ENCODE measurements around the gene STK17A.

DNA sequence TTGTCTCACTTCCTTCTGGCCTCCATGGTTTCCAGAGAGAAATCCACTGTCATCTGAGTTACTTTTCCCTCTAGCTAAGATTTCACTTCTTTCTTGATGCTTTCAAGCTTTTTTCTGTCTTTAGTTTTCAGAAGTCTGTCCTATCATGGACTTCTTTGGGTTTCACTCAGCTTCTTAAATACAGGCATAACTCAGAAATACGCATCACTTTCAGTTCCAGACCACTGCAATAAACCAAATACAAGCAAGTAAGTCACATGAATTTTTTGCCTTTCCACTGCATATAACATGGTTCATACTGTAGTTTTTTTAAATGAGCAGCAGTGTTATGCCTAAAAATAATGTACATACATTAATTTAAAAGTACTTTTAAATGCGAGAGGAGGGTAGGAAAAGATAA lies 48.7 kb downstream of the STK17A start:
- TF ChIP-seq KDM1A (IDR thresholded peaks at IDR 0.05; ENCODE audit: borderline replicate concordance, low read length) (no peak), POLR2A (IDR thresholded peaks at IDR 0.05; ENCODE audit: control extremely low read depth in 1 of 2, low read depth in 2 of 2, low read length in 2 of 2) (no peak), POLR2AphosphoS5 (IDR thresholded peaks at IDR 0.05; ENCODE audit: low read depth, low read length) (no peak), CBX8 (IDR thresholded peaks at IDR 0.05; ENCODE audit: borderline replicate concordance, low read depth, low read length) (no peak), EGR1 (IDR thresholded peaks at IDR 0.05; ENCODE audit: borderline replicate concordance, low read depth, low read length) (no peak), RFX5 (IDR thresholded peaks at IDR 0.05; ENCODE audit: borderline replicate concordance, low read depth, low read length) (no peak), RAD21 (IDR thresholded peaks at IDR 0.05 in 1 of 2, conservative IDR thresholded peaks at IDR 0.05 in 1 of 2; ENCODE audit: low read depth in 2 of 2, low read length in 2 of 2) (no peak), SAP30 (IDR thresholded peaks at IDR 0.05; ENCODE audit: insufficient read depth, insufficient replicate concordance, low read length) (no peak), EP300 (IDR thresholded peaks at IDR 0.05; ENCODE audit: borderline replicate concordance in 1 of 2, low read depth in 2 of 2, low read length in 2 of 2) (no peak)
- TF ChIP-seq, protein P1, sequence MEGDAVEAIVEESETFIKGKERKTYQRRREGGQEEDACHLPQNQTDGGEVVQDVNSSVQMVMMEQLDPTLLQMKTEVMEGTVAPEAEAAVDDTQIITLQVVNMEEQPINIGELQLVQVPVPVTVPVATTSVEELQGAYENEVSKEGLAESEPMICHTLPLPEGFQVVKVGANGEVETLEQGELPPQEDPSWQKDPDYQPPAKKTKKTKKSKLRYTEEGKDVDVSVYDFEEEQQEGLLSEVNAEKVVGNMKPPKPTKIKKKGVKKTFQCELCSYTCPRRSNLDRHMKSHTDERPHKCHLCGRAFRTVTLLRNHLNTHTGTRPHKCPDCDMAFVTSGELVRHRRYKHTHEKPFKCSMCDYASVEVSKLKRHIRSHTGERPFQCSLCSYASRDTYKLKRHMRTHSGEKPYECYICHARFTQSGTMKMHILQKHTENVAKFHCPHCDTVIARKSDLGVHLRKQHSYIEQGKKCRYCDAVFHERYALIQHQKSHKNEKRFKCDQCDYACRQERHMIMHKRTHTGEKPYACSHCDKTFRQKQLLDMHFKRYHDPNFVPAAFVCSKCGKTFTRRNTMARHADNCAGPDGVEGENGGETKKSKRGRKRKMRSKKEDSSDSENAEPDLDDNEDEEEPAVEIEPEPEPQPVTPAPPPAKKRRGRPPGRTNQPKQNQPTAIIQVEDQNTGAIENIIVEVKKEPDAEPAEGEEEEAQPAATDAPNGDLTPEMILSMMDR (IDR thresholded peaks at IDR 0.05; ENCODE audit: control extremely low read depth in 1 of 3, insufficient read depth in 1 of 3, low read depth in 1 of 3, low read length in 3 of 3) = no peak
- TF ChIP-seq, protein P2, sequence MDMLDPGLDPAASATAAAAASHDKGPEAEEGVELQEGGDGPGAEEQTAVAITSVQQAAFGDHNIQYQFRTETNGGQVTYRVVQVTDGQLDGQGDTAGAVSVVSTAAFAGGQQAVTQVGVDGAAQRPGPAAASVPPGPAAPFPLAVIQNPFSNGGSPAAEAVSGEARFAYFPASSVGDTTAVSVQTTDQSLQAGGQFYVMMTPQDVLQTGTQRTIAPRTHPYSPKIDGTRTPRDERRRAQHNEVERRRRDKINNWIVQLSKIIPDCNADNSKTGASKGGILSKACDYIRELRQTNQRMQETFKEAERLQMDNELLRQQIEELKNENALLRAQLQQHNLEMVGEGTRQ (IDR thresholded peaks at IDR 0.05; ENCODE audit: low read length) = no peak
- TF ChIP-seq, protein P3, sequence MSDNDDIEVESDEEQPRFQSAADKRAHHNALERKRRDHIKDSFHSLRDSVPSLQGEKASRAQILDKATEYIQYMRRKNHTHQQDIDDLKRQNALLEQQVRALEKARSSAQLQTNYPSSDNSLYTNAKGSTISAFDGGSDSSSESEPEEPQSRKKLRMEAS (IDR thresholded peaks at IDR 0.05) = no peak
